ENCODE measurements around the gene LENEP. TPM values are rescaled to one million over a fixed set of nuclear protein-coding genes. Genes with fewer than 3 reads are reported as not detected.

Gene LENEP
- total and polyA plus RNA-seq, 2 of the 8 experiments (the other 6 are each of a cell fraction or from before 2014, with no cell fraction given), result 1.3 TPM; not detected in 1

GRCh38 chr1:155005076-155006011 lies 12.0 kb downstream of the LENEP start (continued):
- TF ChIP-seq JUN (IDR thresholded peaks at IDR 0.05; ENCODE audit: low read depth, low read length), result no peak
- TF ChIP-seq SUZ12 (IDR thresholded peaks at IDR 0.05; ENCODE audit: low read length), result no peak
- TF ChIP-seq RAD21 (IDR thresholded peaks at IDR 0.05 in 1 of 2, conservative IDR thresholded peaks at IDR 0.05 in 1 of 2; ENCODE audit: low read depth in 2 of 2, low read length in 2 of 2), result no peak
- no peak for TF ChIP-seq SIRT6 (IDR thresholded peaks at IDR 0.05; ENCODE audit: low read length)
- no peak for TF ChIP-seq HDAC6 (IDR thresholded peaks at IDR 0.05; ENCODE audit: low read depth, low read length)
- TF ChIP-seq RBBP5 (IDR thresholded peaks at IDR 0.05; ENCODE audit: borderline replicate concordance, low read depth, low read length), result no peak
- TF ChIP-seq KDM5A (IDR thresholded peaks at IDR 0.05; ENCODE audit: low read length), result no peak
- no peak for TF ChIP-seq RXRA (IDR thresholded peaks at IDR 0.05; ENCODE audit: insufficient read depth, low read depth, low read length)
- TF ChIP-seq CEBPB (IDR thresholded peaks at IDR 0.05; ENCODE audit: low read depth, low read length), result no peak
- no peak for TF ChIP-seq MAFK (IDR thresholded peaks at IDR 0.05; ENCODE audit: low read depth, low read length)
- TF ChIP-seq BACH1 (IDR thresholded peaks at IDR 0.05; ENCODE audit: low read length), result no peak
- no peak for TF ChIP-seq KDM1A (IDR thresholded peaks at IDR 0.05; ENCODE audit: borderline replicate concordance, low read length)
- TF ChIP-seq SAP30 (IDR thresholded peaks at IDR 0.05; ENCODE audit: insufficient read depth, insufficient replicate concordance, low read length), result no peak
